ENCODE measurements around the gene SORCS2.

The SORCS2 gene

GRCh38 chr4:7736436-7737267 is 544.3 kb downstream of the SORCS2 start:
- no peak for DNase-seq (ENCODE audit: low read depth in 1 of 2, low spot score in 1 of 2)

- no peak for DNase-seq (ENCODE audit: low read depth in 1 of 2, low spot score in 1 of 2)
Observed at GRCh38 chr4:7737268-7737645, 544.9 kb downstream of the SORCS2 start.

- DNase-seq (ENCODE audit: low read depth in 1 of 2, low spot score in 1 of 2) = no peak
Observed at GRCh38 chr4:7737752-7738457, 545.6 kb downstream of the SORCS2 start.

GRCh38 chr4:7738458-7739076 is 546.2 kb downstream of the SORCS2 start:
- DNase-seq (ENCODE audit: low read depth in 1 of 2, low spot score in 1 of 2) = no peak

- no peak for DNase-seq (ENCODE audit: low read depth in 1 of 2, low spot score in 1 of 2)
Observed at GRCh38 chr4:7739077-7739917, 547.0 kb downstream of the SORCS2 start.

- DNase-seq (ENCODE audit: low read depth in 1 of 2, low spot score in 1 of 2) = no peak
Observed at GRCh38 chr4:7739918-7740865, 547.9 kb downstream of the SORCS2 start.

- DNase-seq (ENCODE audit: low read depth in 1 of 2, low spot score in 1 of 2) = no peak
Observed at GRCh38 chr4:7740866-7741525, 548.7 kb downstream of the SORCS2 start.

GRCh38 chr4:7741946-7742806 is 549.8 kb downstream of the SORCS2 start:
- no peak for DNase-seq (ENCODE audit: low read depth in 1 of 2, low spot score in 1 of 2)

GRCh38 chr4:7742807-7743280 is 550.5 kb downstream of the SORCS2 start:
- DNase-seq (ENCODE audit: low read depth in 1 of 2, low spot score in 1 of 2) = no peak

GRCh38 chr4:7744142-7744804 is 551.9 kb downstream of the SORCS2 start:
- no peak for DNase-seq (ENCODE audit: low read depth in 1 of 2, low spot score in 1 of 2)

- no peak for DNase-seq (ENCODE audit: low read depth in 1 of 2, low spot score in 1 of 2)
Observed at GRCh38 chr4:7745301-7745885, 553.1 kb downstream of the SORCS2 start.

- DNase-seq (ENCODE audit: low read depth in 1 of 2, low spot score in 1 of 2) = no peak
Observed at GRCh38 chr4:7746351-7747061, 554.2 kb downstream of the SORCS2 start.

GRCh38 chr4:7747062-7747385 is 554.7 kb downstream of the SORCS2 start:
- no peak for DNase-seq (ENCODE audit: low read depth in 1 of 2, low spot score in 1 of 2)

GRCh38 chr4:7747566-7747965 is 555.2 kb downstream of the SORCS2 start:
- no peak for DNase-seq (ENCODE audit: low read depth in 1 of 2, low spot score in 1 of 2)

GRCh38 chr4:7750523-7750922 is 558.2 kb downstream of the SORCS2 start:
- no peak for DNase-seq (ENCODE audit: low read depth in 1 of 2, low spot score in 1 of 2)

GRCh38 chr4:7750972-7751371 is 558.6 kb downstream of the SORCS2 start:
- DNase-seq (ENCODE audit: low read depth in 1 of 2, low spot score in 1 of 2) = no peak

GRCh38 chr4:7752649-7753048 is 560.3 kb downstream of the SORCS2 start:
- no peak for DNase-seq (ENCODE audit: low read depth in 1 of 2, low spot score in 1 of 2)
